HepG2 (cell line): ENCODE measurements around the gene HHATL. TPM values are rescaled to one million over a fixed set of nuclear protein-coding genes. Genes with fewer than 3 reads are reported as not detected.
A peak's percentile ranks its signal among the peaks of the same experiment; 100 is the strongest.

Source experiments
- ATF1 ChIP-seq: IDR thresholded peaks from 2 replicates; pipeline ENCODE4 v1.6.1; 2016; ENCODE audit warnings: mild to moderate bottlenecking, control low read depth
- CBFB ChIP-seq: sonication (generic); formaldehyde crosslinking; IDR thresholded peaks from 2 replicates; pipeline ENCODE4 v1.4.0; 2020; ENCODE audit warnings: missing genetic modification reagents
- FIP1L1 ChIP-seq: fragments of 200-400 bp; formaldehyde crosslinking; IDR thresholded peaks from 2 replicates; pipeline ENCODE4 v1.6.1; 2018; ENCODE audit warnings: low read depth, mild to moderate bottlenecking, low read length, moderate library complexity, borderline replicate concordance; ENCODE audit not compliant: insufficient read depth
- FOXA1 ChIP-seq, 2 experiments: fragments of 450-650 bp in 1 of 2; sonication (generic) in 1 of 2; formaldehyde crosslinking in 1 of 2; IDR thresholded peaks; 2 replicates each; pipeline versions ENCODE4 v1.4.0 to v1.6.1; 2016 to 2020; ENCODE audit warnings: missing genetic modification reagents in 1 of 2
- GABPA ChIP-seq, 2 experiments: IDR thresholded peaks; 2 replicates each; pipeline ENCODE4 v1.6.1; 2011 to 2016; ENCODE audit warnings: low read depth in 2 of 2, low read length in 1 of 2, missing biosample characterization in 1 of 2, missing genetic modification characterization in 1 of 2
- GPN1 ChIP-seq: sonication (generic); formaldehyde crosslinking; IDR thresholded peaks from 2 replicates; pipeline ENCODE4 v1.5.1; 2020; ENCODE audit warnings: missing genetic modification reagents, borderline replicate concordance
- HIVEP1 ChIP-seq: sonication (generic); formaldehyde crosslinking; IDR thresholded peaks from 2 replicates; pipeline ENCODE4 v1.4.0; 2020; ENCODE audit warnings: mild to moderate bottlenecking, missing genetic modification reagents
- KAT8 ChIP-seq: IDR thresholded peaks from 2 replicates; pipeline ENCODE4 v1.6.1; 2016; ENCODE audit warnings: missing genetic modification reagents, missing compliant biosample characterization
- NCOR1 ChIP-seq: fragments of 200-600 bp; sonication (generic); IDR thresholded peaks from 2 replicates; pipeline ENCODE4 v1.7.0; 2017; ENCODE audit warnings: antibody characterized with exemption, low read length, borderline replicate concordance
- SAP130 ChIP-seq: IDR thresholded peaks from 2 replicates; pipeline ENCODE4 v1.6.1; 2016; ENCODE audit warnings: low read depth
- STAG1 ChIP-seq: sonication (generic); formaldehyde crosslinking; IDR thresholded peaks from 2 replicates; pipeline ENCODE4 v1.4.0; 2020; ENCODE audit warnings: missing genetic modification reagents
- TCF7 ChIP-seq: sonication (generic); IDR thresholded peaks from 2 replicates; pipeline ENCODE4 v1.6.1; 2016; ENCODE audit warnings: antibody characterized with exemption, low read depth
- ZMYM4 ChIP-seq: sonication (generic); formaldehyde crosslinking; IDR thresholded peaks from 2 replicates; pipeline ENCODE4 v1.8.1; 2023; ENCODE audit warnings: mild to moderate bottlenecking, missing genetic modification reagents
- ZNF232 ChIP-seq: sonication (generic); formaldehyde crosslinking; IDR thresholded peaks from 2 replicates; pipeline ENCODE4 v1.4.0; 2020; ENCODE audit warnings: missing genetic modification reagents, borderline replicate concordance
- ZNF891 ChIP-seq: sonication (generic); formaldehyde crosslinking; IDR thresholded peaks from 2 replicates; pipeline ENCODE4 v1.5.0; 2020; ENCODE audit warnings: mild to moderate bottlenecking, missing genetic modification reagents
- ZSCAN12 ChIP-seq: sonication (generic); formaldehyde crosslinking; IDR thresholded peaks from 2 replicates; pipeline ENCODE4 v1.9.0; 2021; ENCODE audit warnings: mild to moderate bottlenecking, missing genetic modification reagents
- polyA plus RNA-seq, 8 experiments: library from polyadenylated mRNA; depleted of rRNA in 3 of 8; stranded (reverse) in 7 of 8; unstranded in 1 of 8; fragments of >200 nt; fragmentation: Illumina TruSeq in 4 of 8; extraction: Trizol in 4 of 8; gene quantifications; 2 replicates each; pipeline versions ENCODE4 v1.2.1 to v1.2.3, GENCODE V29; 2011 to 2016; ENCODE audit warnings: low read depth in 4 of 8, missing spikeins in 1 of 8, mixed read lengths in 1 of 8; ENCODE audit not compliant: insufficient read depth in 1 of 8
- total RNA-seq, 5 experiments: library from RNA; depleted of rRNA; stranded (reverse); fragments of >200 nt; fragmentation: Illumina TruSeq; extraction: Trizol; gene quantifications; 2 replicates each; pipeline ENCODE4 v1.2.3, GENCODE V29; 2016; ENCODE audit warnings: low read depth in 1 of 5
- TF ChIP-seq, protein P1 (sequence below): IDR thresholded peaks from 2 replicates; pipeline ENCODE4 v1.6.1; 2016; ENCODE audit warnings: mild to moderate bottlenecking
- TF ChIP-seq, protein P2 (sequence below): sonication (generic); formaldehyde crosslinking; IDR thresholded peaks from 2 replicates; pipeline ENCODE4 v1.4.0; 2020; ENCODE audit warnings: missing genetic modification reagents, borderline replicate concordance
- TF ChIP-seq, protein P3 (sequence below): sonication (generic); formaldehyde crosslinking; IDR thresholded peaks from 2 replicates; pipeline ENCODE4 v1.8.0; 2022; ENCODE audit warnings: mild to moderate bottlenecking, missing genetic modification reagents, borderline replicate concordance

HHATL gene
- total and polyA plus RNA-seq, 2 of the 13 experiments (the other 11 are each of a cell fraction or from before 2014, with no cell fraction given), result 0.26 TPM; not detected in 1

DNA sequence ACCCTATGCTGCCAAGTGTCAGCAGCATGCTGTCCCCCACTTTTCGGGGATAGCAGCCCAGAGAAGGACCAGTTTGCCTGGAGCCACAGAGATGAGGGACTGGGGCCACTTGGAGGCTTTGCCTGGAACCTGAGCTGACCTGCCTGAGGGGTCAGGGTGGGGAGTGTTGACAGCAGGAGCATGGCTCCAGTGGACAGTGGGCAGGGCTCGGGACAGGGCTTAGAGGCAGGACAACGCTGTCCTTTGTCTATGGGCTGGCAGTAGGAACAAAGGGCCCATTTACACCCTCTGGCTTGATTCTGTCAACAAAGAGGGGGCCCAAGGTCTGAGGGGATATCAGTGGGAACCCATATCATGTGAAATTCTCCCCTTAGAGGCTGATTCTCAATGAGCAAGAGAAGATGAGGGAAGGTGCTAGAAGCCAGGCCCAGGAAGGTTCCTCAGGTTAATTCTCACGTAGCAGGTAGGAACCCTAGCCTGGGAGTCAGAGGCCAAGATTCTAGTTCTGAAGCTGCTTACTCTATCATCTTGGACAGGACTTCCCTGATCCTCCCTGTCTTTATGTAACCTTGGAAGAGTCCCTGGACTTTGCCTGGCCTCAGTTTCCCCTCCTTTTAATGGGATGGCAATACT, 29.7 kb upstream of the HHATL start (continued):
- TF ChIP-seq, protein P1, sequence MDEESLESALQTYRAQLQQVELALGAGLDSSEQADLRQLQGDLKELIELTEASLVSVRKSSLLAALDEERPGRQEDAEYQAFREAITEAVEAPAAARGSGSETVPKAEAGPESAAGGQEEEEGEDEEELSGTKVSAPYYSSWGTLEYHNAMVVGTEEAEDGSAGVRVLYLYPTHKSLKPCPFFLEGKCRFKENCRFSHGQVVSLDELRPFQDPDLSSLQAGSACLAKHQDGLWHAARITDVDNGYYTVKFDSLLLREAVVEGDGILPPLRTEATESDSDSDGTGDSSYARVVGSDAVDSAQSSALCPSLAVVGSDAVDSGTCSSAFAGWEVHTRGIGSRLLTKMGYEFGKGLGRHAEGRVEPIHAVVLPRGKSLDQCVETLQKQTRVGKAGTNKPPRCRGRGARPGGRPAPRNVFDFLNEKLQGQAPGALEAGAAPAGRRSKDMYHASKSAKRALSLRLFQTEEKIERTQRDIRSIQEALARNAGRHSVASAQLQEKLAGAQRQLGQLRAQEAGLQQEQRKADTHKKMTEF (CRISPR knock-in tag), result peak; percentile 58
- TF ChIP-seq ZMYM4 (CRISPR knock-in tag) (peak; percentile 35; the same call in 1 of the 2 replicates), SAP130 (CRISPR knock-in tag) (peak; percentile 90), GPN1 (CRISPR knock-in tag) (no peak), FOXA1 (IDR thresholded peaks at IDR 0.05) (peak; percentile 62), FOXA1 (CRISPR knock-in tag; IDR thresholded peaks at IDR 0.05) (peak; percentile 93), ZSCAN12 (CRISPR knock-in tag) (no peak), ZNF232 (CRISPR knock-in tag) (peak; percentile 70; the same call in 1 of the 2 replicates), ATF1 (CRISPR knock-in tag) (no peak), GABPA (IDR thresholded peaks at IDR 0.05; ENCODE audit: low read depth, low read length) (no peak), GABPA (CRISPR knock-in tag; IDR thresholded peaks at IDR 0.05; ENCODE audit: low read depth) (no peak), FIP1L1 (no peak), CBFB (0 out of 2 replicates have a peak, but pooled peaks have one; percentile 28), NCOR1 (peak; percentile 77), KAT8 (CRISPR knock-in tag) (peak; percentile 48; the same call in 1 of the 2 replicates), ZNF891 (CRISPR knock-in tag) (no peak; the same call in 1 of the 2 replicates), HIVEP1 (0 out of 2 replicates have a peak, but pooled peaks have one; percentile 33), STAG1 (CRISPR knock-in tag) (peak; percentile 25; the same call in 1 of the 2 replicates), TCF7 (peak; percentile 31; the same call in 1 of the 2 replicates)
- TF ChIP-seq, protein P2, sequence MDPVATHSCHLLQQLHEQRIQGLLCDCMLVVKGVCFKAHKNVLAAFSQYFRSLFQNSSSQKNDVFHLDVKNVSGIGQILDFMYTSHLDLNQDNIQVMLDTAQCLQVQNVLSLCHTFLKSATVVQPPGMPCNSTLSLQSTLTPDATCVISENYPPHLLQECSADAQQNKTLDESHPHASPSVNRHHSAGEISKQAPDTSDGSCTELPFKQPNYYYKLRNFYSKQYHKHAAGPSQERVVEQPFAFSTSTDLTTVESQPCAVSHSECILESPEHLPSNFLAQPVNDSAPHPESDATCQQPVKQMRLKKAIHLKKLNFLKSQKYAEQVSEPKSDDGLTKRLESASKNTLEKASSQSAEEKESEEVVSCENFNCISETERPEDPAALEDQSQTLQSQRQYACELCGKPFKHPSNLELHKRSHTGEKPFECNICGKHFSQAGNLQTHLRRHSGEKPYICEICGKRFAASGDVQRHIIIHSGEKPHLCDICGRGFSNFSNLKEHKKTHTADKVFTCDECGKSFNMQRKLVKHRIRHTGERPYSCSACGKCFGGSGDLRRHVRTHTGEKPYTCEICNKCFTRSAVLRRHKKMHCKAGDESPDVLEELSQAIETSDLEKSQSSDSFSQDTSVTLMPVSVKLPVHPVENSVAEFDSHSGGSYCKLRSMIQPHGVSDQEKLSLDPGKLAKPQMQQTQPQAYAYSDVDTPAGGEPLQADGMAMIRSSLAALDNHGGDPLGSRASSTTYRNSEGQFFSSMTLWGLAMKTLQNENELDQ (CRISPR knock-in tag), result no peak
- TF ChIP-seq, protein P3, sequence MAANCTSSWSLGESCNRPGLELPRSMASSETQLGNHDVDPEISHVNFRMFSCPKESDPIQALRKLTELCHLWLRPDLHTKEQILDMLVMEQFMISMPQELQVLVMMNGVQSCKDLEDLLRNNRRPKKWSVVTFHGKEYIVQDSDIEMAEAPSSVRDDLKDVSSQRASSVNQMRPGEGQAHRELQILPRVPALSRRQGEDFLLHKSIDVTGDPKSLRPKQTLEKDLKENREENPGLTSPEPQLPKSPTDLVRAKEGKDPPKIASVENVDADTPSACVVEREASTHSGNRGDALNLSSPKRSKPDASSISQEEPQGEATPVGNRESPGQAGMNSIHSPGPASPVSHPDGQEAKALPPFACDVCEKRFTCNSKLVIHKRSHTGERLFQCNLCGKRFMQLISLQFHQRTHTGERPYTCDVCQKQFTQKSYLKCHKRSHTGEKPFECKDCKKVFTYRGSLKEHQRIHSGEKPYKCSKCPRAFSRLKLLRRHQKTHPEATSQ (CRISPR knock-in tag), result 0 out of 2 replicates have a peak, but pooled peaks have one; percentile 79
